ENCODE results near the gene PARP1.
"Not testable (repeated sequence)": the region's sequence is repeated elsewhere in the genome, so short reads cannot be mapped to it uniquely, and the experiment has no call there.

GRCh38 chr1:226426395-226426794 is 18.5 kb upstream of the PARP1 start:
- TF ChIP-seq POLR2A, CTCF (IDR thresholded peaks at IDR 0.05): not testable (repeated sequence)
